Heart right ventricle (tissue), 16 donors: Measurements from ENCODE around the gene ACTN3. TPM values are rescaled to one million over a fixed set of nuclear protein-coding genes. Genes with fewer than 3 reads are reported as not detected.

Source experiments
- ATAC-seq, 8 donors: fragments of 200-7000 bp; cut with Tn5 transposase; one replicate each; pipeline ENCODE4 v1.9.1; 2020; ENCODE audit warnings: mild to moderate bottlenecking in 8 of 8, moderate library complexity in 8 of 8, moderate number of reproducible peaks in 1 of 8
- DNase-seq, 2 donors: peaks; one replicate each; pipeline ENCODE4 v3.0.0-alpha.2; 2020
- H3K27ac ChIP-seq, 10 donors: fragments of 200-600 bp; sonication (generic) in 2 of 10; one replicate each; pipeline versions ENCODE4 v1.5.0 to v1.8.0; 2020 to 2022; ENCODE audit warnings: mild to moderate bottlenecking in 3 of 10
- H3K27me3 ChIP-seq, 7 donors: fragments of 200-600 bp; one replicate each; pipeline ENCODE4 v1.8.0; 2021 to 2022; ENCODE audit warnings: mild to moderate bottlenecking in 2 of 7
- H3K36me3 ChIP-seq, 9 donors: fragments of 200-600 bp; sonication (generic) in 1 of 9; one replicate each; pipeline versions ENCODE4 v1.5.0 to v1.8.0; 2020 to 2022; ENCODE audit warnings: mild to moderate bottlenecking in 2 of 9
- H3K4me1 ChIP-seq, 9 donors: fragments of 200-600 bp; sonication (generic) in 1 of 9; one replicate each; pipeline versions ENCODE4 v1.5.0 to v1.8.0; 2020 to 2022; ENCODE audit warnings: mild to moderate bottlenecking in 4 of 9
- H3K4me3 ChIP-seq, 10 donors: fragments of 200-600 bp; sonication (generic) in 2 of 10; one replicate each; pipeline versions ENCODE4 v1.5.0 to v1.8.0; 2020 to 2022; ENCODE audit warnings: mild to moderate bottlenecking in 7 of 10, moderate library complexity in 2 of 10
- H3K9me3 ChIP-seq, 11 donors: fragments of 200-600 bp in 10 of 11; sonication (generic) in 2 of 11; one replicate each; pipeline versions ENCODE4 v1.5.0 to v1.8.0; 2013 to 2022; ENCODE audit warnings: mild to moderate bottlenecking in 2 of 11, control low read depth in 1 of 11, moderate library complexity in 1 of 11
- CTCF ChIP-seq, 9 donors: fragments of 200-600 bp; sonication (generic) in 2 of 9; IDR thresholded peaks; one replicate each; pipeline versions ENCODE4 v1.5.0 to v1.8.0; 2021 to 2022; ENCODE audit warnings: antibody characterized with exemption in 9 of 9, mild to moderate bottlenecking in 5 of 9, moderate library complexity in 1 of 9
- WGBS, 2 donors: extraction: QIAGEN DNeasy Blood & Tissue Kit; methylation state at CpG; one replicate each; pipeline ENCODE4 v1.1.7; 2013; ENCODE audit warnings: inconsistent platforms in 1 of 2; 5-methylcytosine and 5-hydroxymethylcytosine counted together
- intact Hi-C, 10 donors: fragments of 100-400 bp; cut with DNase I; formaldehyde crosslinking; loops; one replicate each; pipeline versions ENCODE4 v1.11.1 to v1.14.2; 2022
- polyA plus RNA-seq, 2 donors: library from polyadenylated mRNA; stranded (reverse); fragments of 200-250 nt; gene quantifications; one replicate each; pipeline ENCODE4 v1.2.3, GENCODE V29; 2013
- total RNA-seq, 10 donors: library from RNA; stranded (reverse); fragmentation: NEBNext Ultra II Directional in 3 of 10; extraction: Animal tissue kit (Norgen Biotek cat#: 25700) in 3 of 10; gene quantifications; one replicate each; pipeline versions ENCODE4 v1.2.1 to v1.2.4, GENCODE V29; 2021 to 2023
- donor health status: Arrhythmogenic right ventricular cardiomyopathy.
- donor health status: ischemic (EF 13 %, LVEDD 7.1; RV severe dilation, severe dysfunction).
- donor health status: healthy with polysubstance abuse.
- donor health status: DM: no; HTN: yes; CAD: no.
- donor health status: DM: no; HTN: no; CAD: no.
- donor health status: ischemic (EF 25% LVEDD 6.9; RV normal size, moderate dysfunction).
- donor health status: ischemic (EF 25% LVEDD 5.7; RV mildly dilated, moderate dysfunction).
- donor health status: healthy.
- donor health status: DM: yes; HTN: yes; CAD: no.
- donor health status: Ischemic cardiomyopathy.
- donor health status: ischemic (EF 35%, LVEDD 5.7; RV mildly dilated, moderate dysfunction).
- donor health status: nonischemic (EF 11% LVEDD 7.7; RV severe dilation, severe dysfunction).
- donor health status: DM: yes; HTN: yes; CAD: no.
- donor health status: PGD.
- donor health status: ischemic (EF 29% LVEDD 5.4; RV normal size, mild dysfunction).
- donor health status: nonischemic (EF 23%, LVEDD 6.1; RV moderate dilation, normal function).

The ACTN3 gene
- total and polyA plus RNA-seq, 12 donors, result 0.03 to 0.24 TPM; not detected in 10

DNA sequence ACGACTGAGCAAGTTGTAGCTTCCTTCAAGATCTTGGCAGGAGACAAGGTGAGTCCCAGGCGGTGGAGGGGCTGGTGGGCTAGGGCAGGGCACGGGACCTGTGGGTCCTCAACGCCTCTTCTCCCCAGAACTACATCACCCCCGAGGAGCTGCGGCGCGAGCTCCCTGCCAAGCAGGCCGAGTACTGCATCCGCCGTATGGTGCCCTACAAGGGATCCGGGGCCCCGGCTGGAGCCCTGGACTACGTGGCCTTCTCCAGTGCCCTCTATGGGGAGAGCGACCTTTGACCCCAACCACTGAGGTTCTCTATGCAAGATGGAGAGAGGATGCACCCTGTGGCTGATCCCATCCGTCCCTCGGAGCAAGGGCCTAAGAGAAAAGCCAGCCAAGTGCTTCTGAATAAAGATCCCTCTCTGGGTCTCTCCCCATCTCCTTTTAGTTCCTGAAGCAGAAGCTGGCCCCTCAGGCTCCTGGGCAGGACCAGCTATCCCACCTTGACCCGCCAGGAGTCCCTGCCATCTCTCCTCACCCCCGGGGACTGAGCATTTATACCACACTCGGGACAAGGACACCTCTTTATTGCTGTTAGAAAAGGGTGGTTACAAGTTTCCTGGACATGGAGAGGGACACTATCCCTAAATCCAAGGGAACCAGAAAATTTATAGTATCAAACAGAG is 16.3 kb downstream of the ACTN3 start:
- no peak for TF ChIP-seq CTCF (IDR thresholded peaks at IDR 0.05)
- 90 to 92% methylated on average over 20 of the region's 20 CpGs for WGBS, 2 donors
- H3K9me3 ChIP-seq, result no peaks in the 10 kb centered on the region
- H3K27ac ChIP-seq, result no peak overlapping the region
- no peak for DNase-seq
- H3K4me3 ChIP-seq, result no peak overlapping the region
- peaks cover 0 to 32% (median 0%) of the 10 kb centered on the region in 9 donors for H3K36me3 ChIP-seq
- H3K4me1 ChIP-seq, result peaks cover 4 to 17% (median 13%) of the 10 kb centered on the region in 9 donors
- intact Hi-C loops, result no loop called here
- ATAC-seq, result no peak
- peaks cover 0 to 18% (median 5%) of the 10 kb centered on the region in 7 donors for H3K27me3 ChIP-seq

- Histone ChIP-seq H3K27me3 (peaks cover 0 to 22% (median 0%) of the 10 kb centered on the region in 7 donors), H3K4me3 (no peak overlapping the region), H3K9me3 (no peaks in the 10 kb centered on the region), H3K4me1 (peaks cover 6 to 18% (median 15%) of the 10 kb centered on the region in 9 donors), H3K27ac (no peak overlapping the region), H3K36me3 (peaks cover 0 to 32% (median 0%) of the 10 kb centered on the region in 9 donors)
- intact Hi-C loops, result no loop called here
- ATAC-seq (no peak), DNase-seq (no peak)
- 90 to 91% methylated on average over 10 of the region's 10 CpGs for WGBS, 2 donors
- TF ChIP-seq CTCF (IDR thresholded peaks at IDR 0.05), result no peak
Observed at GRCh38 chr11:66563832-66564231, 17.1 kb downstream of the ACTN3 start.

GRCh38 chr11:66564538-66564937 is 17.8 kb downstream of the ACTN3 start:
- H3K27ac ChIP-seq, result no peak overlapping the region
- ATAC-seq (no peak), DNase-seq (no peak)
- 90 to 92% methylated on average over 14 of the region's 14 CpGs for WGBS, 2 donors
- no peak for TF ChIP-seq CTCF (IDR thresholded peaks at IDR 0.05)
- peaks cover 3 to 14% (median 13%) of the 10 kb centered on the region in 9 donors for H3K4me1 ChIP-seq
- intact Hi-C loops, result no loop called here
- peaks cover 0 to 32% (median 0%) of the 10 kb centered on the region in 9 donors for H3K36me3 ChIP-seq
- no peaks in the 10 kb centered on the region for H3K9me3 ChIP-seq
- peaks cover 0 to 22% (median 0%) of the 10 kb centered on the region in 7 donors for H3K27me3 ChIP-seq
- H3K4me3 ChIP-seq, result no peak overlapping the region

GRCh38 chr11:66564984-66565383 is 18.3 kb downstream of the ACTN3 start:
- H3K27me3 ChIP-seq, result peaks cover 0 to 22% (median 0%) of the 10 kb centered on the region in 7 donors
- no peak overlapping the region for H3K4me3 ChIP-seq
- ATAC-seq (no peak), DNase-seq (no peak)
- H3K4me1 ChIP-seq, result peaks cover 3 to 14% (median 13%) of the 10 kb centered on the region in 9 donors
- TF ChIP-seq CTCF (IDR thresholded peaks at IDR 0.05), result no peak
- intact Hi-C loops, result no loop called here
- WGBS, 2 donors, result 85 to 89% methylated on average over 5 of the region's 5 CpGs
- no peak overlapping the region for H3K27ac ChIP-seq
- H3K9me3 ChIP-seq, result no peaks in the 10 kb centered on the region
- H3K36me3 ChIP-seq, result peaks cover 0 to 32% (median 0%) of the 10 kb centered on the region in 9 donors
